HG02981 (cell line): ENCODE results near the gene PRDM15.

Experiments used
- ATAC-seq: cut with Tn5 transposase; IDR thresholded peaks from one replicate; pipeline ENCODE4 v1.9.1; 2021; ENCODE audit warnings: mild to moderate bottlenecking, moderate library complexity; ENCODE audit not compliant: unreplicated experiment

PRDM15 gene

DNA sequence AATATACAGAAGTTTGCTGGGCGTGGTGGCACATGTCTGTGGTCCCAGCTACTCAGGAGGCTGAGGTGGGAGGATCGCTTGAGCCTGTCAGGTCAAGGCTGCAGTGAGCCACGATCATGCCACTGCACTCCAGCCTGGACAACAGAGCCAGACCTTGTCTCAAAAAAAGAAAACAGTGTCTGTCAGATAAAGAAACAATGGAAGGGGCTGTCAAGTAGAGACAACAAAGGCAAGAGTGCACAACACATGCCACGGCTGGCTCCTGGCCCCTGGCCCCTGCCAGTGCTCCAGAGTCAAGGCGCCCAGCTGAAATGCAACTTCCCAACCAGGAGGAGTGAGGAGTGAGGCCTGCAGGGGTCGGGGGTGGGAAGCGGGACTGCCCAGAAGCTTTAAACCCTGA lies 32.6 kb downstream of the PRDM15 start:
- ATAC-seq = no peak

DNA sequence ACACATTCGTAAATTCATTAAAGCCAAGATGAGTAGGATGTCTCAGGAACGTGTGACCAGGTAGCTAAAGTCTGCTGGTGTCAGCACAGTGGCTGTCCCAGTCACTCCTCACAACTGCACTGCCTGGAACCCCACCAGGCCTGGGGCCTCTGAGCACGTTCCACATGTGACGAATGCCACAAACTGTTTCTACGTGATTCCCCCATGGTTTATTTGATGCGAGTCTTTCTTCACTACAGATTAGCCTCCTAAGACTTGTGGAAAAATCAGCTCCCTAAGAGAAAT lies 33.2 kb downstream of the PRDM15 start:
- ATAC-seq = no peak

DNA sequence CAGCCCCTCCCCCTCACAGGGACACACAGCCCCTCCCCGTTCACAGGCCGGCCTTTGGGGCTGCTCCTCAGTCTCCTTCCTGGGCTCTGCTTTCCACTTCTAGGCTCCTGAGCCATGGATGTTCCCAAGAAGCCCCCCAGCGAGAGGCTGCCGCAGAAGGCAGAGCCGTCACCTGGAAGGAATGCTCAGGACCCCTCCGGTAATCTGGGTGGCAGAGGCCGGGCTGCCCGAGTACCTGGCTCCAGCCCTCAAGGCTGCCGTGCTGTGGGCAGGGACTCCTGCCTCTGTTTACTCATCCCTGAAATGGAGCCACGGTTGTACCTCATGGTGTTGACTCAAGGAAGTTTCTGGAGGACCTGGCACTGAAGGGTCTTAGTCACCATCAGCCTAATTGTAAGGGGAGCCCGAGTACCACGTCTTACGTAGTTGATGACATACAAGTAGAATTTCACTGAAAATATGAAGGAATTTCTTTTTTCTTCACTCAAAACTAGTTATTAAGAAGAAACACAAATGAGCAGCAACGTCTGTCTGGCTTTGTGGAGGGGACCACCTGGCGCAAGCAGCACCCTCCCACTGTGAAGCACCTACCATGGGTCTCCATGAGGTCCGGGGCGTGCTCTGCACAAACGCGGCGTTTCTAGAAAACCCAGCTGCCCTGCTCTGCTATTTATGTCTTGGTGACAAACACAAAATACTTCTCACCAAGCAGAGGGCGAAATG lies 33.7 kb downstream of the PRDM15 start:
- no peak for ATAC-seq

DNA sequence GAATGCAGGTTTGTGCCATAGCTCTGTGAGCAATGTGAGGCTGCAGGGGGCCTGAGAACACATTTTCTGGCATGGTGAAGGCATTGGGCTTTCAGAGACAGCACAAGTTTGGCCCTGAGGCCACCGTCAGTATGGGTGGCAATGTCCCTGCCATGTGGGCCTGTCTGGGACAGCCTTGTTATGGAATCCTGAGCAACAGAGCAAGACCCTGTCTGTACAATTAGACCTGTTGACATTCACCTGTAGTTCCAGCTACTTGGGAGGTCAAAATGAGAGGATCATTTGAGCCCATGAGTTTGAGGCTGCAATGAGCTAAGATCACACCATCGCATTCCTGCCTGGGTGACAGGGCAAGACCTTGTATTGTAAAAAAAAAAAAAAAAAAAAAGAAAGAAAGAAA lies 35.6 kb downstream of the PRDM15 start:
- ATAC-seq = no peak

DNA sequence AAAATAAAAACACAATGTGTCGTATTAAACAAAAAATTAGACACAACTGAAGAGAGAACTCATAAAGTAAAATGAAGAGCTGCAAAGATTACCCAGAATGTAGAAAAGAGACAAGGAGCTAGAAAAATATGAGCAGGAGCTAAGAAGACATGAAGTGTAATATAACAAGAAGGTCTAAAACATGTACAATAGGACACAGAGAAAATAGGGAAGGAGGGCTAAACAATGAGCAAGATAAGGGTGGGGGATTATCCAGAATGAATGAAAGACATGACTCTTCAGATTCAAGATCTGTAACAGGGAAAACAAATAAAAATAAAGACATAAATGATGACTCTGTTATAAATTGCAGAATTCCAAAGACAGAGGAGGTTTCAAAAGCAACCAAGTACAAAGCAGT lies 38.3 kb downstream of the PRDM15 start:
- no peak for ATAC-seq

DNA sequence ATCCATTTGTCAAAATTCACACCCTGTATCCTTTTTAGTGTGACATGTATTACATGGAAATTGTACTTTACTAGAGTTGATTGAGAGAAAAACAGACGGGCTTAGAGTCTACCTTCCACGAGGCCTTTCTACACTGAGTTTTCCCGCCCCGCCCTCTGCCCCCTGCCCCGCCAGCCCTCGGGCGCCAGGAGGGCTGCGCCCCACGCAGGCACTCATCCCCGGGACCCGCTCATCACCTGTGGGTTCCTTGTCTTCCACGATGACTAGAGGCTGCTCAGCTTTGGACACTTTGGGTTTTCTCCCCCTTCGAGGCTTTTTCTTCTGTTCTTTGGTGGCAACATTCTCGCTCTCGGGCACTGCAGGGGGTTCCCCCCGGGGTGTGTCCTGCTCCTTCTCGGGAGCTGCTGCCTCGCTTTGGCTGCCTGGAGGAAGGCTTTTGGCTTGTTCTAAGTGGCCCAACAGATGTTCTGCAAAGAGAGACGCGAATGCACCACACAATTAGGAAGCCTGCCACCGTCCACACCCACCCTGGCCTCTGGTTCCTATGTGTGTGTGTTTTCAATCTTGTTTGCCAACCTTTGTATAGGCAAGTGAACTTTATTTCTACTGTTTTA lies 39.6 kb downstream of the PRDM15 start:
- no peak for ATAC-seq

DNA sequence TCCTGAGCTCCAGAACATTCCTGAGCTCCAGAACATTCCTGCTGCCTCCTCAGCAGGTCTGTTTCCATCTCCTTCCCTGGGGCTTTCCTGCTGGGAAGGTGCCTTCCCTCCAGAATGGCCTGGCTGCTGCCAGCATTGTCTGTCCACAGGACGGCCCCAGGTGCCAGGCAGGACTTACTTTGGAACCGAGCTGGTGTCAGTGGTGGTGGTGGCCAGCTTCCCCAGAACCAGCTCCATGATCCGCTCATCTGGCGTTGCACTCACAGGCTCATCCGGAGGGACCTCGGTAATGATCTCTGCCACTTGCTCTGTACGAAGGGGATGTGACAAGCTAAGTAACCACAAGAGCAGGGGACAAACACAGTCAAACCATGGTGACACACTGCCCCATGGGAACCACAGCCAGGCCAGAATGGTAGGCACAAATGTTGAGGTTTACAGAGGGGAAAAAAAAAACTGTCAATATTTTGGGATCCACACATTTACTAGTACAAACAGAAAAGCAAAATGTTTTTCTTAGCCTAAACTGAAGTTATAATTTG lies 41.3 kb downstream of the PRDM15 start:
- no peak for ATAC-seq

DNA sequence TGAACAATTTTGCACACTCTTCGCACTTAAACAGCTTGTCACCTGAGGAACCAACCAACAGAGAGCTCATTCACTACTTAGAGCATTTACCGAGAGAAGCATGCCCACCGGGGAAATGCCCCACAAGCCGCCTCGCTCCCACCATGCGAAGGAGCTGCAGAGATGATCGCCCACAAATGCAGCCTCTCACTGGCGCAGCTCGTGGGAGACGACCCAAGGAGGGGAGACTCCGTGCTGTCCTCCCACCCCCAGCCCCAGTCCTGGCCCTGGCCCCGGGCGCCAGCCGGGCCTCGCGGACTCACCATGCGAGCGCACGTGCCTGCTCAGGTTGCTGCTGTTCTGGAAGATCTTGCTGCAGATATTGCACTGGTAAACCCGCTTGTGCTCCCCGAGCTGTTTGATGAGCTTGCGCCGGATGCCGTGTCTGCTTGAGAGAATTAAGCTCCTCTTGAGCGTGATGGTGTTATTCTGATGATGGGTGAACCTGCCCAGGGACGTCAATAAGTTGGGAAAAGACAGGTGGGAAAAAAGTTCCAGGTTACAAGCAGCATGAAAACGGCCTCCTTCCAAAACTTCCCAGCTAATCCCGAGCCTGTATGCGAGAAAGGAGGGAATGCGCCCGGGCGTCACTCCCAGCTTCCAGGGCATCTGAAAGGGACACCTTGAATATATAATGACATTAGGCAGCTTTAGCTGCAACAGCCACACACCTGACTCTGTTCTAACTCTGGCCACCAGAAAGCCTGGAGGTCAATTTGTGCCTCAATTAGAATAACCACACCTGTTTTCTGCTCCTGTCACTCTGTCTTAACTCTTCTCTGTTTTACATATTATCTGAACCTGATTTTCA lies 42.8 kb downstream of the PRDM15 start:
- ATAC-seq = no peak

DNA sequence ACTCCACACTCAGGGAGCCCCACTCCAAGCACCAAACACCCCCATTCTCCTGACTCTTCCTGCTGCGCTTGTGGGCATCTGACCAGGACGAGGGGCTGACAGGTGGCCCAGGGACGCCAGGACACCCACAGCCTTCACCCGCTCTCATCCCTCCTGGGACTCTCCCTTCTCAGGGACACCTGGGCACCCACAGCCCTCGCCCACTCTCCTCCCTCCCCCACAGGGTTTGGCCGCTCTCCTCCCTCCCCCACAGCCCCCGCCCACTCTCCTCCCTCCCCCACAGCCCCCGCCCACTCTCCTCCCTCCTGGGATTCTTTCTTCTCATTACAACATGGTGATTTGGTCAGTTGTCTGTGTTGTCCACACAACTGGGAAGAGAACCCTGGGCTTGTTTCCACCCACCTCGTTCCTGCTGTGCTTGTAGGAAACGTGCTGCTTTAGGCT lies 43.4 kb downstream of the PRDM15 start:
- ATAC-seq = no peak

DNA sequence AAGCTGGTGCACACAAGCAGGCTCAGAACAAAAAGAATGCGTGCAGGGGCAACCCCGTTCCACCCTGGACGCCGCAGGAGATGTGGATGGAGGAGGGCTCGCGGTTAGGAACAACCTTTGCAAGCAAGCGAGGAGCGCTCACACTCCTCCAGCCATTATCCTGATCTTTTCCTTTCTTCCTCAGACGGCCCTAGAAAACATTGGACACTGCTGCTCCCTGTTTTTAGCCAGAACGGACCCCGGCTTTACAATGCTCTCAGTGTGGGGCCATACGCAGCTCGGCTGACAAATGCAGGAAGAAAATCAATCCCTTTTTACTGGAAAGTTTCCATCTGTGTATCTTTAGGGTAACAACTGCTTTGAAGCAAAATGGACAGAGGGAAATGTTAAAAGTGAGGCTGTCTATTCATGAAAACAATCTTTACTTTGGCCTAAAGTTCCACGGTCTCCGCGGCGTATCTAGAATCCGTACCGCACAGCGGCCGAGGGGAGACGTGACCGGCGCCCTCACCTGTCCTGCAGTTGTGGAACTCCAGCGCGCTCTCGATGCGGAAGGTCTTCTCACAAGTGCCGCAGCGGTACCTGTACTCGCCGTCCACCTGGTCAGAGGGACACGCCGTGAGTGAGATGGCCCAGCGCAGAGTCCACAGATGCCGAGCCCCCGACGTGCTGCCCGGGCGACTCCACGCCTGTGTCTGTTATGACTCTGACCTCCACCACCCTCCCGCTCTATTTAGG lies 44.0 kb downstream of the PRDM15 start:
- ATAC-seq = no peak

DNA sequence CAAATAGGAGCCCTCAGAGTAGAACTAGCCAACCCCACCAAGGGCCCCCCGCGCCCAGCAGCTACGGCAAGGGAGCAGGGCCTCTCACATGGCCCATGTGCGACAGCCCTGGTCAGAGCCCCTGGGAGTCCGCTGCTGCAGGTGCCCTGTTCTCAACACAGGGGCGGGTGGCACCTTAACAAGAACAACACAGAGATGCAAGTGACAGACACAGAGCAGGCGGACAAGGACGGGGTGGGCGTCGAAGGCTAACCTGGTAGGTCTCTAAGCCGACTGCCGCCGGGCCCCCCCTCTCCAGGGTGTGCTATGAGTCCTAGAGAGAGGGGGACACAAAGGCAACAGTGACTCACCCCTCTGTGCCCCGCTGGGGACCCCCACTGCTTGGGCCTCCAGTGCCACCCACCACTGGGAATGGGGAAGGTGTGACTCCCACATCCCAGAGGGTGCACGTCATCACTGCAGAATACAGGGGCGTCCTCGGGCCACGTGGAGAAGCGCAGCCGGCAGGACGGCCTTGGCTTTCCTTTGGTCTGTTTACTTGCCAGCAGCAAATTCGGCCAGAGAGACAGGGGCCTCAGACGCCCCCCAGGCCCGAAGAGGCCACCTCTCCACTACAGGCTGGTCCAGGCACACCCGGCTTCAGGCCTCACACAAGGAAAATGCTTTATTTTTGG lies 44.8 kb downstream of the PRDM15 start:
- ATAC-seq = no peak

DNA sequence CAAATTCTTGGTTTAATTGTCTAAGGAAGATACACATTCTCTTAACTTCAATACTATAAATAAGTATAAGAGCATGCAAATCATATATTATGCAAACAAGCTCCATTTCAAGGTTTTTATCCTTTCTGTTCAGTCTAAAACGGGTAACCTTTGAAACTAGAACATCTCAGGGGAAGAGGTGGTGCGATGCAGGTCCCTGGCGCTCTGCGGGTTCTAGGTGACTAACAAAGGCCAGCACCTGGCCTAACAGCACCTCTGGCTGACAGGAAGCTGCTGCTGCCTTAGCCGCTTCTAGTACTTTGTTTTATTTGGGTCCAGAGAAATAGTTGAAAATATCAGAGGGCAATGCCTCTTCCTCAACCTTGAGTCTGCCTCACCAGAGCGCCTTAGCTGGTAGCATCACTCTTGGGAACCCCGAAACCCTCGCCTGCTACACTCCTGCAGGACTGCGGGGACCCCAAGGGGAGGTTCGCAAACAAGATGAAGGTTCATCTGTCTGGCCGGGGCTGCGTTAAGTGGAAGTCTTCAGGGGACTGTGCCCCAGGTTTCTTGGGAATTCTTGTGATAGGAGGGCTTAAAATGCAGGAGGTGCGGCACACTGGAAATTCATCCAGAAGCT lies 45.5 kb downstream of the PRDM15 start:
- ATAC-seq = peak; percentile 73

DNA sequence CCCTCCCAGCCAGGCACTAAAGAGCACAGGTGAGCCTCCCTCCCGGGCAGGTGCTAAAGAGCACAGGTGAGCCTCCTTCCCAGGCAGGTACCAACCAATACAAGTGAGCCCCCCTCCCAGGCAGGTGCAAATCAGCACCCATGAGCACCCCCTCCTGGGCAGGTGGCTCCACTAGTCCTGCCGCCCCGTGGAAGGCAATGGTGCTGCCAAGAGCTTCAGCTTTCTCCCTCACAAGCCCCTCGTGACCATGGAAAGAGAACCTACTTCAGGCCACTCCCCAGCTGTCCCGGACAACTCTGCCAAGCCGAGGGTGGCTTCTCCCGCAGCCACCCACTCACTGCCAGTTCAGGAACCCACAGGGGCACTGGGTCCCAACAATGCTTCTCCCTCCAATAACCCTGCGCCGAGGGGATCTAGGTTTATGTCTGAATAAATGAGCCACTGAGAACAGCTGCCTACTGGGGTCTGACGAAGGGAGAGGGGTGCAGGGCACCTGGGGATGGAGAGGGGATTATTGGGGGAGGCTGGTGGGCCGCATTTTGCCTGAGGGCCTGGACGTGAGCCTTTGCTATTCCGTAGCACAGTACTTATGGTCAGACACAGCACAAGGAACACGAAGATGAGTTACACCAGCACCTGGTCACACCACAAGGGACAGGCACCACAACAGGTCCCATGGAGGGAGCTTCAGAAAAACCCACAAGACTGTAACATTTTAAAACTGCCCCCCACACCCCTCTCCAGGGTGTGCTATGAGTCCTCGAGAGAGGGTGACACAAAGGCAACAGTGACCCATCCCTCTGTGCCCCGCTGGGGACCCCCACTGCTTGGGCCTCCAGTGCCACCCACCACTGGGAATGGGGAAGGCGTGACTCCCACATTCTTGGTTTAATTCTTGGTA lies 46.3 kb downstream of the PRDM15 start:
- ATAC-seq = peak; percentile 48

DNA sequence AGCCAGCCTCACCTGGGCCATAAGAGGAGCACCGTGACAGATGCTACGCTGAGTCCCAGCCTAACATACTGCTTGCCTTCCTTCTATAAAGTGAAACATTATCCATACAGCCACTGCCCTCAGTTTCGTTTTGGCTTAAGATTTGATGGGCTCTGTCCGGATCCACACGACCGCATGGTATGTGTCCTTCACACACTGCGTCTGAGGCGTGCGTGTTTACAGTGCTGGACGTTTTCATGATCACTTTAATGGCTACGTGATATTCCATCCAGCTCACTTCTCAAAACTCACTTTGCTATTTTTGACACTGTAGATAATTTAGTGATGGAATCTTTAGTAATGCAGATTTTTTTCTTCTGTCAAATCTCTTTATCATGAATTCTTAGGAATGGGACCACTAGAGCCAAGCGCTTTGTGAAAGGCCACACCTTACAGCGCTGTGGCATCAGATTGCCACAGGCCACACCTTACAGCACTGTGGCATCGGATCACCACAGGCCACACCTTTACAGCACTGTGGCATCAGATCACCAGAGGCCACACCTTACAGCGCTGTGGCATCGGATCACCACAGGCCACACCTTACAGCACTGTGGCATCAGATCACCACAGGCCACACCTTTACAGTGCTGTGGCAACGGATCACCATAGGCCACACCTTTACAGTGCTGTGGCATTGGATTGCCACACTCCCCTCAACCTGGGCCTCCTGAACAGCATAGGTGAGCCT lies 47.1 kb downstream of the PRDM15 start:
- no peak for ATAC-seq

DNA sequence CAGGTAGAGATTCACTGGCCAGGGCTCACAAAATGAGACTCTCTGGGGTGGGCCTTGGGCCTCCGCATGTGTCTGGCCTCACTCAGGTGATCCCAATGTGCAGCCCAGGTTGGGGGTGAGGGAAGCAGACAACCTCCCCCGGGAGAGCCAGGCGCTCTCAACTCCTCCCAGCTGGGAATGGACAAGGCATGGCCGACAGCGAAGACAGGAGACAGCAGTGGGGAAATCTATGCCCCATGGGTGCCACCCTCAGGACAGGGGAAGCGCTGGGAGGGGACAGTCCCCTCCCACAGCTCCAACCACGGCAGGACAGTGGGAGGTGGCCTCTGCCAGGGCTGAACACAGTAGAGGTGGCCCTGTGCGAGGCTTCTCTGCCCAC lies 47.7 kb downstream of the PRDM15 start:
- no peak for ATAC-seq

DNA sequence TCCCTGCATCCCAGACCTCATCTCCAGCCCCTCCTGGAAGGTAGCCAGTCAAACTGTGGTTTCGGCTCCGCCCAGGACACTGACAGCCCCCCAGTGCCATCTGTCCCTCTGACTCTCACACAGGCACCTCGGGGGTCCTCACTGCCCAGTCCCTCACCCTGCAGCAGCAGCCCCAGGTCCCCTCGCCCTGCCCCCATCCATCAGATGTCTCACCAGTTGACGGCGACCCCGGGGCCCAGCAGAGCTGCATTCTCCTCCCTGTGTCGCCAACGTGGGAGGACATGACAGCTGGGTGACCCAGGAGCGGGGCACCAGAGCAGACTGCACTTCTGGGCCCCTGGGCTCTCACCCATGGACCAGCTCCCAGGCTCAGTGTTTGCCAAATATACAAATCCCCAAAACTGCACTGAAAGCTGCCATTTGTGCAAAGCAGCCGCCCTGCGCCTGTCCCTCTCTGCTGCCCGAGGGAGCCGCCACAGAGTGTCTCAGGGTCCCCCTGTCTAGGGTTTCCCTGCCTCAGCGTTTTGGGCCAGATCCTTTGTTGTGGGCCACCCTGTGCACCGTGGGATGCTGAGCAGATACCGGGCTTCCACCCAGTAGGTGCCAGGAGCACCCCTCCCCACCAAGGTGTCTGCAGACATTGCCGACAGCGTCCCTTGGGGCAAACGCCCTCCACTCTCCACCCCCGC lies 48.2 kb downstream of the PRDM15 start:
- ATAC-seq = no peak

DNA sequence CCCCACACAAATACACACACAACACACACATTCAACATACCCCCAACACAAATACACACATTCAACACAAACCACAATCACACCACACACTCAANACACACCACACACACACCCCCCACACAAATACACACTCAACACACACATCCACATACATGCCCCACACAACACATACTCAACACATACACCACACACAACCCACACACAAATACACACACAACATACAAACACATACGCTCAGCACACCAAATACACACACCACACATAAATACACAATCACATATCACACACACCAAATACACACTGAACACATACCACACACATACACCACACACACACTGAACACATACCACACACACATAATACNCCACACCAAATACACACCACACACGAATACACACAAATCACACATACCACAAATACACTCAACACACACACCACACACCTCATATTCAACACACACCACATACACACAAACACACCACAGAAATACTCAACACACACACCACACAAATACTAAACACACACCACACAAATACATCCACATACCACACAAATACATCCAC lies 48.9 kb downstream of the PRDM15 start:
- ATAC-seq = no peak
